Measurements from ENCODE around the gene HID1. TPM values are rescaled to one million over a fixed set of nuclear protein-coding genes. Genes with fewer than 3 reads are reported as not detected.

Gene HID1
- total and polyA plus RNA-seq, 2 of the 4 experiments (the other 2 are of a cell fraction): 0.18 to 1.7 TPM

GRCh38 chr17:74930535-74931036 is 42.0 kb downstream of the HID1 start:
- Histone ChIP-seq H3K18ac (ENCODE audit: low read depth, low read length) (no peak overlapping the region), H2AK9ac (replicated peaks; ENCODE audit: low read depth, low read length, poor library complexity) (no peak overlapping the region), H3K27me3 (ENCODE audit: control insufficient read depth, insufficient read depth, low read length) (peaks cover 72% of the 10 kb centered on the region), H3K4ac (ENCODE audit: low read depth, low read length) (no peak overlapping the region), H3K56ac (ENCODE audit: extremely low read depth, insufficient read depth, low read length) (no peak overlapping the region), H2AK5ac (ENCODE audit: low read depth, low read length) (no peak overlapping the region), H3K27ac (ENCODE audit: insufficient read depth, low read length) (no peak overlapping the region), H4K5ac (ENCODE audit: low read depth, low read length) (no peak overlapping the region), H2AFZ (replicated peaks; ENCODE audit: low read length, poor library complexity) (no peak overlapping the region), H2BK20ac (ENCODE audit: low read depth, low read length) (no peak overlapping the region), H3K4me1 (ENCODE audit: control insufficient read depth, insufficient read depth, low read length) (peaks cover 2% of the 10 kb centered on the region; the same call in 1 of the 2 replicates), H4K20me1 (ENCODE audit: insufficient read depth, low read length) (no peaks in the 10 kb centered on the region), H3K9ac (ENCODE audit: low read depth, low read length) (no peak overlapping the region), H4K8ac (ENCODE audit: low read depth in 2 of 2, low read length in 2 of 2) (no peak overlapping the region), H3K9me3 (ENCODE audit: control insufficient read depth, insufficient read depth, low read length) (no peaks in the 10 kb centered on the region), H3K36me3 (ENCODE audit: control insufficient read depth, insufficient read depth, low read length) (no peaks in the 10 kb centered on the region), H2BK120ac (ENCODE audit: low read depth, low read length) (no peak overlapping the region), H3K4me2 (ENCODE audit: low read depth, low read length) (no peak overlapping the region), H3K4me3 (ENCODE audit: insufficient read depth, low read depth, low read length) (no peak overlapping the region), H3K79me1 (ENCODE audit: low read depth in 1 of 2, low read length in 2 of 2) (no peaks in the 10 kb centered on the region), H4K91ac (ENCODE audit: insufficient read depth, low read depth, low read length) (no peak overlapping the region), H2BK5ac (ENCODE audit: low read depth, low read length, poor library complexity, severe bottlenecking) (no peak overlapping the region), H3K9me1 (ENCODE audit: insufficient read depth, low read length) (no peaks in the 10 kb centered on the region), H3K14ac (replicated peaks; ENCODE audit: low read depth, low read length) (no peak overlapping the region), H2BK15ac (ENCODE audit: low read depth, low read length) (no peak overlapping the region), H3K23ac (ENCODE audit: low read depth, low read length) (no peak overlapping the region)
- intact Hi-C loops (cut with micrococcal nuclease): no loop called here
- DNase-seq (no peak), ATAC-seq (ENCODE audit: low read depth) (no peak)
- 92% methylated on average over 12 of the region's 24 CpGs; no CpG with 5 or more reads in 1 of the 2 experiments for WGBS, 2 experiments (ENCODE audit: extremely low coverage in 2 of 2, insufficient read length in 1 of 2)
- BruUV-seq (replicated peaks): no TSS peak
- CTCF ChIA-PET: no interaction called here
- POLR2A ChIA-PET (ENCODE audit: unreplicated experiment): no interaction called here
- dilution Hi-C loops (cut with HindIII; ENCODE audit: low sequenced_read_pairs, unreplicated experiment): no loop called here
- TF ChIP-seq NFE2L2 (IDR thresholded peaks at IDR 0.05; ENCODE audit: low read depth, low read length): no peak
- no peak for TF ChIP-seq MAFK (IDR thresholded peaks at IDR 0.05; ENCODE audit: low read depth, low read length)
- no peak for TF ChIP-seq SMC3 (IDR thresholded peaks at IDR 0.05; ENCODE audit: low read depth, low read length)
- TF ChIP-seq MAZ (IDR thresholded peaks at IDR 0.05; ENCODE audit: borderline replicate concordance, low read depth, low read length): no peak
- TF ChIP-seq RFX5 (IDR thresholded peaks at IDR 0.05; ENCODE audit: low read depth, low read length): no peak
- no peak for TF ChIP-seq RCOR1 (IDR thresholded peaks at IDR 0.05; ENCODE audit: insufficient replicate concordance, low read length)
- no peak for TF ChIP-seq CTCF (conservative IDR thresholded peaks at IDR 0.05; ENCODE audit: low read depth, low read length)
- TF ChIP-seq CHD1 (IDR thresholded peaks at IDR 0.05; ENCODE audit: low read depth, low read length): no peak
- TF ChIP-seq FOS (IDR thresholded peaks at IDR 0.05; ENCODE audit: low read depth, low read length): no peak
- TF ChIP-seq RAD21 (IDR thresholded peaks at IDR 0.05; ENCODE audit: low read length): no peak
- no peak for TF ChIP-seq POLR2A (IDR thresholded peaks at IDR 0.05; ENCODE audit: low read depth, low read length)
- no peak for TF ChIP-seq USF2 (IDR thresholded peaks at IDR 0.05; ENCODE audit: low read depth, low read length)
- no peak for TF ChIP-seq MXI1 (IDR thresholded peaks at IDR 0.05; ENCODE audit: borderline replicate concordance, low read depth, low read length)
- no peak for TF ChIP-seq BHLHE40 (IDR thresholded peaks at IDR 0.05; ENCODE audit: low read depth, low read length)
- TF ChIP-seq ELK1 (IDR thresholded peaks at IDR 0.05; ENCODE audit: borderline replicate concordance, low read depth, low read length): no peak
- TF ChIP-seq CEBPB (IDR thresholded peaks at IDR 0.05; ENCODE audit: low read depth, low read length): no peak
- in situ Hi-C loops (cut with MboI; ENCODE audit: low sequenced_read_pairs): no loop called here
